ENCODE measurements around the gene MINK1.

GRCh38 chr17:4940555-4941318 is 107.6 kb downstream of the MINK1 start:
- TF ChIP-seq, protein P1, sequence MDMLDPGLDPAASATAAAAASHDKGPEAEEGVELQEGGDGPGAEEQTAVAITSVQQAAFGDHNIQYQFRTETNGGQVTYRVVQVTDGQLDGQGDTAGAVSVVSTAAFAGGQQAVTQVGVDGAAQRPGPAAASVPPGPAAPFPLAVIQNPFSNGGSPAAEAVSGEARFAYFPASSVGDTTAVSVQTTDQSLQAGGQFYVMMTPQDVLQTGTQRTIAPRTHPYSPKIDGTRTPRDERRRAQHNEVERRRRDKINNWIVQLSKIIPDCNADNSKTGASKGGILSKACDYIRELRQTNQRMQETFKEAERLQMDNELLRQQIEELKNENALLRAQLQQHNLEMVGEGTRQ (IDR thresholded peaks at IDR 0.05; ENCODE audit: borderline replicate concordance, low read depth, low read length), result no peak
- TF ChIP-seq, protein P2, sequence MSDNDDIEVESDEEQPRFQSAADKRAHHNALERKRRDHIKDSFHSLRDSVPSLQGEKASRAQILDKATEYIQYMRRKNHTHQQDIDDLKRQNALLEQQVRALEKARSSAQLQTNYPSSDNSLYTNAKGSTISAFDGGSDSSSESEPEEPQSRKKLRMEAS (IDR thresholded peaks at IDR 0.05; ENCODE audit: low read depth, low read length), result no peak
- TF ChIP-seq CTCF (IDR thresholded peaks at IDR 0.05 in 2 of 3, conservative IDR thresholded peaks at IDR 0.05 in 1 of 3; ENCODE audit: control insufficient read depth in 2 of 3, extremely low read depth in 1 of 3, insufficient read depth in 1 of 3, low read depth in 3 of 3, low read length in 3 of 3) (no peak), ZNF274 (IDR thresholded peaks at IDR 0.05; ENCODE audit: insufficient read depth, insufficient read length) (no peak), POLR2A (IDR thresholded peaks at IDR 0.05; ENCODE audit: low read depth, low read length) (peak; percentile 71), ZBED1 (IDR thresholded peaks at IDR 0.05; ENCODE audit: borderline replicate concordance) (no peak), SKIL (IDR thresholded peaks at IDR 0.05; ENCODE audit: low read depth, poor library complexity, severe bottlenecking) (no peak), MXI1 (IDR thresholded peaks at IDR 0.05; ENCODE audit: low read depth, low read length) (no peak; the same call in 1 of the 2 replicates)
